ENCODE data around the gene ZNF440. TPM values are rescaled to one million over a fixed set of nuclear protein-coding genes. Genes with fewer than 3 reads are reported as not detected.

Gene ZNF440
- total RNA-seq, 4 donors from 2014 or later: 54.1 to 81.2 (median 62.7) TPM

DNA sequence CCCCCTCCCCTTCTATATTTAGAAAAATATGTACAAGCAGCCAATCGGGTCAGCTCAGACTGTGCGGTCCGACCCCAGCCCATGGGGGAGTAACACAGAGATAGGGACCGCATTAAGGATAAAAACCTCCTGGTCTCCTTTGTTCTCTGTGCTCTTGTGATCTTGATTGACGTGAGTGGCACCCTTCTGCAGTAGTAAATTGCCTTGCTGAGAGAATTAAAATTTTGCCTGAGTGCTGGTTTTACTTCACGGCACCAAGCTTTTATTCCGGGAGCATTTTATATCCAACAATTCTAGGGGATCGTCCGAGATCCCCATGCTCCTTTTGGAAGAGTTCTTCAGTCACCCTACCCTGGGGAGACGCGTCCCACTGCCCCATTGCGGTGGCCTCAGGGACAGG lies 66.5 kb downstream of the ZNF440 start:
- Histone ChIP-seq H3K36me3 (no peaks in the 10 kb centered on the region), H3K9me3 (no peaks in the 10 kb centered on the region), H3K4me3 (no peak overlapping the region), H3K4me1 (no peaks in the 10 kb centered on the region), H3K27ac (no peak overlapping the region), H3K27me3 (no peaks in the 10 kb centered on the region)
- no peak for DNase-seq (ENCODE audit: low spot score in 2 of 2)
- 94% methylated on average over 11 of the region's 12 CpGs for WGBS
- TF ChIP-seq, protein P1, sequence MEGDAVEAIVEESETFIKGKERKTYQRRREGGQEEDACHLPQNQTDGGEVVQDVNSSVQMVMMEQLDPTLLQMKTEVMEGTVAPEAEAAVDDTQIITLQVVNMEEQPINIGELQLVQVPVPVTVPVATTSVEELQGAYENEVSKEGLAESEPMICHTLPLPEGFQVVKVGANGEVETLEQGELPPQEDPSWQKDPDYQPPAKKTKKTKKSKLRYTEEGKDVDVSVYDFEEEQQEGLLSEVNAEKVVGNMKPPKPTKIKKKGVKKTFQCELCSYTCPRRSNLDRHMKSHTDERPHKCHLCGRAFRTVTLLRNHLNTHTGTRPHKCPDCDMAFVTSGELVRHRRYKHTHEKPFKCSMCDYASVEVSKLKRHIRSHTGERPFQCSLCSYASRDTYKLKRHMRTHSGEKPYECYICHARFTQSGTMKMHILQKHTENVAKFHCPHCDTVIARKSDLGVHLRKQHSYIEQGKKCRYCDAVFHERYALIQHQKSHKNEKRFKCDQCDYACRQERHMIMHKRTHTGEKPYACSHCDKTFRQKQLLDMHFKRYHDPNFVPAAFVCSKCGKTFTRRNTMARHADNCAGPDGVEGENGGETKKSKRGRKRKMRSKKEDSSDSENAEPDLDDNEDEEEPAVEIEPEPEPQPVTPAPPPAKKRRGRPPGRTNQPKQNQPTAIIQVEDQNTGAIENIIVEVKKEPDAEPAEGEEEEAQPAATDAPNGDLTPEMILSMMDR (IDR thresholded peaks at IDR 0.05): no peak
- TF ChIP-seq POLR2AphosphoS5 (IDR thresholded peaks at IDR 0.05): no peak
- TF ChIP-seq POLR2A (IDR thresholded peaks at IDR 0.05): no peak
- no peak for TF ChIP-seq EP300 (IDR thresholded peaks at IDR 0.05)

DNA sequence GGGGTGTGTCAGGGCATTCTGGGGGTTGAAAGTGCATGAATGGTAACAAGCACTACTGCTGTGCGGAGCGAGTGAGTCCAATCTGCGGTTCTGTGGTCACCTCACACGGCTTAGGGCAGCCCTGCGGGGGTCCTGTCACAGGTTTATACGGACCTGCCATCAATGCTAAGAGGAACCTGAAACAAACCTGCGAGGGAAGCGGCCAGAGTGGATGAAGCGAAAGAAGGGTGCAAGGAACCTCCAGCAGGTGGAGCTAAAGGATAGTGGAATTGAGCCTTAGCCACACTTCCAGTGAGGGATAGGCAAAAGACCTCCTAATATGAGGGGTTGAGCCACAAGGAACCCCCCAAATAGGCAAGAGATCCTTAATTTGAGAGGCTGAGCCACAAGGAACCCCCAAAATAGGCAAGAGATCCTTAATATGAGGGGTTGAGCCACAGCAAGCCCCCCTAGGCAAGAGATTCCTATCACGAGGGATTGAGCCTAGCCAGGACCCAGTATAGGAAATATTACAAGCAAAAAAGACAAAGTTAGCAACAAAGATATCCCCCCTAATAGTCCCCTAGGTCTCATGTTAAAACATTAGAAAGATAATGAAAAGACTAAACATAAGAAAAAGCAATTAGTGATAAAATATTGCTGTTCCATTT lies 67.2 kb downstream of the ZNF440 start:
- H3K9me3 ChIP-seq: no peaks in the 10 kb centered on the region
- H3K4me3 ChIP-seq: no peak overlapping the region
- no peaks in the 10 kb centered on the region for H3K27me3 ChIP-seq
- 14% methylated on average over 10 of the region's 10 CpGs for WGBS
- H3K4me1 ChIP-seq: no peaks in the 10 kb centered on the region
- no peak for TF ChIP-seq POLR2A (IDR thresholded peaks at IDR 0.05)
- TF ChIP-seq, protein P1 (IDR thresholded peaks at IDR 0.05): peak in 1 of 2 donors; percentile 47
- no peak for TF ChIP-seq POLR2AphosphoS5 (IDR thresholded peaks at IDR 0.05)
- H3K27ac ChIP-seq: no peak overlapping the region
- H3K36me3 ChIP-seq: no peaks in the 10 kb centered on the region
- DNase-seq (ENCODE audit: low spot score in 2 of 2): no peak

DNA sequence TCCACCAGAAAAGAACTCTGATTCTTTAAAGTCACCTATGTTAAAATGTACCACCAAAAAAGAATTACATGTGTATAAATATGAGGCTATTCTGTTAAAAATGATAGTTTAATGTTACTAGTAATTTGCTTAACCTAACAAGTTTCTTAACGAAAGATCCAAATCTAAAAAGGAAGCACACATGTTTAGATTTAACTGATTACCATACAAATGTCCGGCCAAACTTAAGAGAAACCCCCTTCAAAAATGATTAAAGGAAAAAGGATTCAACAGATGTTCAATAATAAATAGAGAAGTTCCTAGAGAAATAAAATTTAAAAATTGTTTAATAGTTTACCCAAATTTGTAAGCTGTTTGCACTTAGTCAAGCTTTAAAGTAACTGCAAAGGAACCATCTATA lies 68.5 kb downstream of the ZNF440 start:
- no peaks in the 10 kb centered on the region for H3K9me3 ChIP-seq
- no peaks in the 10 kb centered on the region for H3K36me3 ChIP-seq
- no peak overlapping the region for H3K27ac ChIP-seq
- H3K27me3 ChIP-seq: no peaks in the 10 kb centered on the region
- 53% methylated on average over 2 of the region's 2 CpGs for WGBS
- DNase-seq (ENCODE audit: low spot score in 2 of 2): no peak
- no peak for TF ChIP-seq POLR2AphosphoS5 (IDR thresholded peaks at IDR 0.05)
- TF ChIP-seq POLR2A (IDR thresholded peaks at IDR 0.05): no peak
- TF ChIP-seq EP300 (IDR thresholded peaks at IDR 0.05): no peak
- TF ChIP-seq, protein P1 (IDR thresholded peaks at IDR 0.05): no peak
- no peak overlapping the region for H3K4me3 ChIP-seq
- H3K4me1 ChIP-seq: peaks cover 5% of the 10 kb centered on the region

Other genes with a start within 250 kb of the ZNF440 start
- gene ACP5, start 236.6 kb upstream of the ZNF440 start, total RNA-seq: 10 to 100 TPM; 18.0 to 40.1 (median 32.8) TPM
- gene ZNF627, start 216.8 kb upstream of the ZNF440 start, total RNA-seq: 1 to 10 TPM; 6.1 to 8.9 (median 7.9) TPM
- gene ZNF823, start 75.3 kb upstream of the ZNF440 start, total RNA-seq: 10 to 100 TPM in 2 of 4 donors, 1 to 10 TPM in 2; 6.8 to 12.3 (median 10.1) TPM
- 1 to 10 TPM; 1.7 to 7.5 (median 3.9) TPM for gene ZNF441, start 47.3 kb upstream of the ZNF440 start, total RNA-seq
- gene ZNF491, start 15.8 kb upstream of the ZNF440 start, total RNA-seq: 1 to 10 TPM in 1 of 4 donors, under 1 TPM in 2, not detected in 1; 0.48 to 1.4 (median 0.59) TPM
- gene ZNF439, start 34.5 kb downstream of the ZNF440 start, total RNA-seq: 1 to 10 TPM; 5.4 to 8.9 (median 7.1) TPM
- gene ZNF69, start 73.5 kb downstream of the ZNF440 start, total RNA-seq: 1 to 10 TPM; 1.3 to 6.7 (median 4.4) TPM
- 10 to 100 TPM in 3 of 4 donors, 1 to 10 TPM in 1; 10.0 to 34.0 (median 14.9) TPM for gene ZNF700, start 110.8 kb downstream of the ZNF440 start, total RNA-seq
- gene ZNF763, start 150.8 kb downstream of the ZNF440 start, total RNA-seq: 1 to 10 TPM; 1.9 to 5.6 (median 3.8) TPM
- 10 to 100 TPM in 3 of 4 donors, 1 to 10 TPM in 1; 6.1 to 22.6 (median 10.4) TPM for gene ZNF433, start 221.4 kb downstream of the ZNF440 start, total RNA-seq
- 1 to 10 TPM in 2 of 4 donors, under 1 TPM in 1, not detected in 1; 0.34 to 1.3 (median 1.1) TPM for gene ZNF878, start 238.7 kb downstream of the ZNF440 start, total RNA-seq

All from suprapubic skin (tissue), 4 donors.